Measurements from ENCODE around the gene BAZ1B.

BAZ1B gene

GRCh38 chr7:73452999-73453635, 69.0 kb downstream of the BAZ1B start:
- H3K9me3 Mint-ChIP-seq, result no peaks in the 10 kb centered on the region
- H3K4me1 Mint-ChIP-seq (ENCODE audit: low read depth), result peaks cover 16% of the 10 kb centered on the region
- H3K27me3 Mint-ChIP-seq (ENCODE audit: low read depth), result no peaks in the 10 kb centered on the region
- peaks cover 64% of the 10 kb centered on the region for H3K36me3 Mint-ChIP-seq (ENCODE audit: low read depth)
- H3K4me3 Mint-ChIP-seq, result no peak overlapping the region
- H3K27ac Mint-ChIP-seq, result peak overlapping the region; percentile 0

DNA sequence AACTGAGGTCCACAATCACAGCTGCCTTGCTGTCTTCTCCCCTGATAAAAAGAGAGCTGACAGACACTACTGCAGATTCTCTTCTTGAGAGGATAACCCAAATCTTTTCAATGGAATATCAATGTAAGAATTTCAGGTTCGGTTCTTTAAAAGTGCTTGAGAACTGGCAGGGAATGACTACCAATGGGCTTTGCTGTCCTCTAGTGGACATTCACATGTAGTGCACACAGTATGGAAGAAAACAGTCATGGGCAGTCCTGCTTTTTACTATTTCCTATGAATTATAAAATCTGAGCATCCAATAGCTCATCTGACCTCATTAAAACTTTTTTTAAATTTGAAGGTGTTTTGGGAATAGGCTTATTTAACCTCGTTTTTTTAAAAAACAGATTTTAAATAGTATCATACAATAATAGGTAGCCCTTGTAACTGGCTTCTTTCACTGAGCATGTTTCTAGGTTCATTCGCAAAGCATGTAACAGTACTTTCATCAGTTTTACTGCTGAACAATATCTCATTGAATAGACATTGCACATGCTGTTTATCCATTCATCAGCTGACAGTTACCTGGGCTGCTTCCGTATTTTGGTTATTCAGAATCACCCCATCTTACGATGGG, 70.2 kb downstream of the BAZ1B start:
- H3K27me3 Mint-ChIP-seq (ENCODE audit: low read depth), result no peaks in the 10 kb centered on the region
- peaks cover 16% of the 10 kb centered on the region for H3K4me1 Mint-ChIP-seq (ENCODE audit: low read depth)
- no peaks in the 10 kb centered on the region for H3K9me3 Mint-ChIP-seq
- no peak overlapping the region for H3K27ac Mint-ChIP-seq
- H3K4me3 Mint-ChIP-seq, result no peak overlapping the region
- H3K36me3 Mint-ChIP-seq (ENCODE audit: low read depth), result peaks cover 60% of the 10 kb centered on the region

DNA sequence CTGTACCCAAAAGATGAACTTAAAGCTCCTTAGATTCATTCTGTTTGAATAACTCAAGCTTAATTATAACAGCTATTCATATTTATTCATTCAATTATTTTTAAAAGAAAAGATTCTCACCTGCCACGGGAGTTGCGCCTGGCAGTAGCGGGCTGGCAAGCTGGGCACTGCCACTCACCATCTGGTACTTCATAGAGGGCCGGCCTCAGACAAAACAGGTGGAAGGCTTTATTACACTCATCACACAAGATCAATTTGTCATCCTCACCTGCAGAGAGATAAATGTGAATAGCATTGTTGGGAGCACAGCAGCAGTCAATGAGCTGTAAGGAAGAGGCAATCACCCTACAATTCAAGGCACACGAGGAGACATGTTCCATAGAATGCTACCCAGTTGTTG, 72.7 kb downstream of the BAZ1B start:
- Mint-ChIP-seq H3K4me1 (ENCODE audit: low read depth) (peaks cover 18% of the 10 kb centered on the region), H3K27ac (no peak overlapping the region), H3K27me3 (ENCODE audit: low read depth) (no peaks in the 10 kb centered on the region), H3K9me3 (no peaks in the 10 kb centered on the region), H3K36me3 (ENCODE audit: low read depth) (peaks cover 60% of the 10 kb centered on the region), H3K4me3 (no peak overlapping the region)

DNA sequence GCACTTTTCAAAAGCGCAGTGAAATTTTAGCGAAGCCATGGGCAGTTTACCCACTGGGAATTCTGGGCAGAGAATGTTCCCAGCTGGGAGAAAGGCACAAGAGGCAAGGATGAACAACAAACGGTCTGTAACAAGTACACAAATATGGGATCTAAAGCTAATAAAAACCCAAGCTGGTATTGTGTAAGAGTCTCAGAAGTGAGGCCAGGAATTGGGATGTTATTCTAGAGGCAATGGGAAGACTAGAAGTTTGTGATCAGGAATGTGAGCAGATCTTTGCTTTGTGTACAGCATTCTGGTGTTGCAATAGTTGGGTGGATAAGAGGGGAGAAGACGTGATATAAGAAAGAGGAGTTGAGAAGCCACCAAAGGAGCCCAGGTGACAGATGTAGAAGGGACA, 73.5 kb downstream of the BAZ1B start:
- H3K27ac Mint-ChIP-seq, result no peak overlapping the region
- H3K27me3 Mint-ChIP-seq (ENCODE audit: low read depth), result no peaks in the 10 kb centered on the region
- peaks cover 59% of the 10 kb centered on the region for H3K36me3 Mint-ChIP-seq (ENCODE audit: low read depth)
- H3K4me1 Mint-ChIP-seq (ENCODE audit: low read depth), result peaks cover 18% of the 10 kb centered on the region
- no peaks in the 10 kb centered on the region for H3K9me3 Mint-ChIP-seq
- no peak overlapping the region for H3K4me3 Mint-ChIP-seq

- no peaks in the 10 kb centered on the region for H3K9me3 Mint-ChIP-seq
- H3K4me3 Mint-ChIP-seq, result no peak overlapping the region
- H3K4me1 Mint-ChIP-seq (ENCODE audit: low read depth), result peaks cover 15% of the 10 kb centered on the region
- no peaks in the 10 kb centered on the region for H3K27me3 Mint-ChIP-seq (ENCODE audit: low read depth)
- H3K27ac Mint-ChIP-seq, result no peak overlapping the region
- H3K36me3 Mint-ChIP-seq (ENCODE audit: low read depth), result peaks cover 67% of the 10 kb centered on the region
Measured at GRCh38 chr7:73447121-73447733, 74.9 kb downstream of the BAZ1B start.

DNA sequence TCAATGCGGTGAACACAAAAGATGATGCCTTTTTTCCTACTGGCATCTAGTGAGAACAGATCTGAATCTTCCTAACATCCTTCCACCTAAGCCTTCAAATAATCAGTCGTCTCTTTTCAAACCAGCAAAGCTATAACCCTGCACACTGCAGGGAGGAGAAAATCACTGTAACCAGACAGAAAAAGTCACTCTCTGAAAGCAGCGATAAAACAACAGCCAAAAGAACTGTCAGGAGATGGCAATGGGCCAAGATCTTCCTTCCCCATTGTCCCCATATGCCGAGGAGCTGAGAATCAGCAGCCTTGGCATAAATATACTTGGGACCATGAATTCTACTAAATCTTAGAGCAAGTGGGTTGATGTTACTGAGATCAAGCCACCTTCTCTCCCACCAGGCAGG, 75.4 kb downstream of the BAZ1B start:
- Mint-ChIP-seq H3K9me3 (no peaks in the 10 kb centered on the region), H3K27ac (no peak overlapping the region), H3K4me3 (no peak overlapping the region), H3K4me1 (ENCODE audit: low read depth) (peaks cover 14% of the 10 kb centered on the region), H3K36me3 (ENCODE audit: low read depth) (peaks cover 70% of the 10 kb centered on the region), H3K27me3 (ENCODE audit: low read depth) (no peaks in the 10 kb centered on the region)

- Mint-ChIP-seq H3K4me1 (ENCODE audit: low read depth) (peaks cover 3% of the 10 kb centered on the region), H3K27me3 (ENCODE audit: low read depth) (no peaks in the 10 kb centered on the region), H3K36me3 (ENCODE audit: low read depth) (peaks cover 49% of the 10 kb centered on the region), H3K27ac (no peak overlapping the region), H3K9me3 (no peaks in the 10 kb centered on the region), H3K4me3 (no peak overlapping the region)
Measured at GRCh38 chr7:73443548-73444255, 78.4 kb downstream of the BAZ1B start.

DNA sequence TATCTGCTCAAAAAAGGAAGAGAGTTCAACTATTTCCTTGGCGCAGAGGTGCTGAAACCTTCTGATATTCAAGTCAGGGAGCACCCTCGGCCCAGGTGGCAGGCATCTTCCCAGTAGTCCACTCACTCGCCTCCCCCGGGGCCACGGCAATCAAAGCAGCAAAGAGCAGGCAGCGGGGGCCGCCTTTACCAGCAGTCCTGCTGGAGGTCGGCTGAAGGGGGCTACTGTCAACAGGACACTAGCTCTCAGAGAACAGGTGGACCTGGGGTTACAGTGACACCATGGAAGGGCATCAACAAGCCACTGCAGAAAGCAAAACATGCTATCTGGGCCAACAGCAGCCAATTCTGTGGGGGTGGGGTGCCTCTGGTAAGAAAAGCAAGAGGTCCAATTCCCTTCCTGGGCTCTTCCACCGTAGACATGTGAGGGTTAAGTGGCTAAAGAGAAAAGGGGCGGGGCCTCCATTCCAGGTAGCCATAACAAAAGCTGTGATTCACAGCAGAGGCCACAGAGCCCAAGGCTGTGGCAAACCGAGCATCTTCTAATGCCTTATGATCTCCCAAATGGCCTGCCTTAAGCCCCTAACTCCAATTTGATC, 79.1 kb downstream of the BAZ1B start:
- no peaks in the 10 kb centered on the region for H3K27me3 Mint-ChIP-seq (ENCODE audit: low read depth)
- H3K4me1 Mint-ChIP-seq (ENCODE audit: low read depth), result peaks cover 2% of the 10 kb centered on the region
- no peak overlapping the region for H3K27ac Mint-ChIP-seq
- no peaks in the 10 kb centered on the region for H3K9me3 Mint-ChIP-seq
- peaks cover 42% of the 10 kb centered on the region for H3K36me3 Mint-ChIP-seq (ENCODE audit: low read depth)
- H3K4me3 Mint-ChIP-seq, result no peak overlapping the region

GRCh38 chr7:73442222-73442902, 79.7 kb downstream of the BAZ1B start:
- Mint-ChIP-seq H3K27ac (no peak overlapping the region), H3K36me3 (ENCODE audit: low read depth) (peaks cover 37% of the 10 kb centered on the region), H3K4me1 (ENCODE audit: low read depth) (peaks cover 2% of the 10 kb centered on the region), H3K27me3 (ENCODE audit: low read depth) (no peaks in the 10 kb centered on the region), H3K9me3 (no peaks in the 10 kb centered on the region), H3K4me3 (no peak overlapping the region)

GRCh38 chr7:73439410-73439704, 82.7 kb downstream of the BAZ1B start:
- H3K36me3 Mint-ChIP-seq (ENCODE audit: low read depth), result peaks cover 21% of the 10 kb centered on the region
- no peaks in the 10 kb centered on the region for H3K4me1 Mint-ChIP-seq (ENCODE audit: low read depth)
- no peaks in the 10 kb centered on the region for H3K9me3 Mint-ChIP-seq
- H3K27ac Mint-ChIP-seq, result no peak overlapping the region
- peaks cover 6% of the 10 kb centered on the region for H3K27me3 Mint-ChIP-seq (ENCODE audit: low read depth)
- H3K4me3 Mint-ChIP-seq, result no peak overlapping the region

DNA sequence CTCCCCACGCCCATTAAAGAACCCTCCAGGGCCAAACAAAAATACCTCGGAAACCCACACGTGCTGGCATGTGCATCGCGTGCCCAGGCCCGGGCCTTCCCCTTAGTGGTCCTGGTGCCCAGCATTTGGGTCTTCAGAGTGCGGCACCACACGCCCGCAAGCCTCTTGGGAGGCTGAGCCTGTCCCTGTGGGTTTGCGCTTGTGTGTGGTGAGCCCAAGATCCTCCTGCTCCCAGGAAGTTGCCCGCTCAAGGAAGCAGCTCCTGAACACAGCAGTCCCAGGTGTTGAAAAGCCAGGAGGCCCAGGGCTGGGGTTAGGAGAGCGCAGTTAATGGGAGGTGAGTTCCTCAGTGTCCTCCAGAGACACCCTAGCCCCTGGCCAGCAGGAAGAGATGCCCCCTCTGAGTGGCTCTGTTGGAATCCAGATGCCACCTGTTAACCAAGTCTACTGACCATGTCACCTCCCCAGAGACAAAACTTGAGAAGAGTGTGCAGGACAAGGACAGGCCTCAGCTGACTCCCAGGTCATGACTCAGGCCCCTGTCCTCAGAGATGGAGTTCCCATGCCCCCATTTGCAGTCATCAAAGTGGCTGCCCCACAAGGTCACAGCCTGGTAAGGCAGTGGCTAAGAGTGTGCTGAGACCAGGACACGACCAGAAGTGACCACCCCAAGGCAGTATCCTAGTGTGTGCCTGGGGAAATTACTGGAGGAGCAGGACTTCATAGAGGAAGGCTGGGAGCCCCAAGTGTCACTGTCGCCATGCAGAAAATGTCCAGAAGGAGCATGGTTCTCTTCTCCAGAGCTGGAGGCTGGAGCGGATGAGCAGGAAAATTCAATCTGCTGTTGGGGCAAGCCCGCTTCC, 83.3 kb downstream of the BAZ1B start:
- H3K36me3 Mint-ChIP-seq (ENCODE audit: low read depth), result peaks cover 19% of the 10 kb centered on the region
- H3K4me1 Mint-ChIP-seq (ENCODE audit: low read depth), result no peaks in the 10 kb centered on the region
- H3K27ac Mint-ChIP-seq, result no peak overlapping the region

DNA sequence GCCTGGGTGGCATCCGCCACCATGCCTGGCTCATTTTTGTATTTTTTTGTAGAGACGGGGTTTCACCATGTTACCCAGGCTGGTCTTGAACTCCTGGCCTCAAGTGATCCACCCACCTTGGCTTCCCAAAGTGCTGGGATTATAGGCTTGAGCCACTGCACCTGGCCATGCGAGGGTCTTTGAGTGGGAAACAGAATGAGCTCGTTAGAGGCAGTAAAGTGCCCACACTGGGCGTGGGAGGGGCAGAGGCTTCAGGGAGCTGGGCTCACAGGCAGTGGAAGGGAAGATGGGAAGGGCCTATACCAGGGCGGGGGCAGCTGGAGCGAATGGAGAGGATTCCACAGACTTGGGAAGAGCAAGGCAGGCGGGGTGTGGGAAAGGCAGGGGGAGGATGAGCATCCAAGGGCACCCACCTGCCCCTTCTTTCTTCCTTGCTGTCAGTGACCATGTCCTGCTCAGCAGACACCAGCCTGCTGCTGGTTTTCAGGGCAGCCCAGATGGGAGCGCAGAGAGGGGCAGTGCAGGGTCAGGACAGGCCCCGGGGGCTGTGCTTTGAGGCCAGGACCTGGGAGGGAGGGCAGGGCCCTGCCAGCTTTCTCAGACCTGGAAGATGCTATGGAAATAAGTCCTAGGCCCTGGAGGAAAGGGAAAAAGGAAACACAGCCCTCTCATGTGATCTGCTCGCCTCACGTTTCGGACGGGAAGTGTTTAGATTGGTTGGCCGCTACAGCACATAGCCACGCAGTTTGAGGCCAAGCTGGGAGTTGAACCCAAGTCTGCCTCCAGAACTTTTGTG, 84.3 kb downstream of the BAZ1B start:
- Mint-ChIP-seq H3K4me1 (ENCODE audit: low read depth) (no peaks in the 10 kb centered on the region), H3K9me3 (no peaks in the 10 kb centered on the region), H3K27me3 (ENCODE audit: low read depth) (peaks cover 6% of the 10 kb centered on the region), H3K27ac (no peak overlapping the region), H3K4me3 (no peak overlapping the region), H3K36me3 (ENCODE audit: low read depth) (peaks cover 14% of the 10 kb centered on the region)

More for the DNA sequence above, 83.3 kb downstream of the BAZ1B start:
- no peaks in the 10 kb centered on the region for H3K9me3 Mint-ChIP-seq
- H3K27me3 Mint-ChIP-seq (ENCODE audit: low read depth), result peaks cover 6% of the 10 kb centered on the region
- H3K4me3 Mint-ChIP-seq, result no peak overlapping the region

- H3K4me3 Mint-ChIP-seq, result no peak overlapping the region
- peaks cover 6% of the 10 kb centered on the region for H3K27me3 Mint-ChIP-seq (ENCODE audit: low read depth)
- no peak overlapping the region for H3K27ac Mint-ChIP-seq
- H3K36me3 Mint-ChIP-seq (ENCODE audit: low read depth), result peaks cover 7% of the 10 kb centered on the region
- H3K9me3 Mint-ChIP-seq, result no peaks in the 10 kb centered on the region
- no peaks in the 10 kb centered on the region for H3K4me1 Mint-ChIP-seq (ENCODE audit: low read depth)
Measured at GRCh38 chr7:73437091-73437490, 85.0 kb downstream of the BAZ1B start.
